ENCODE data around the gene SECISBP2L.

Gene SECISBP2L

DNA sequence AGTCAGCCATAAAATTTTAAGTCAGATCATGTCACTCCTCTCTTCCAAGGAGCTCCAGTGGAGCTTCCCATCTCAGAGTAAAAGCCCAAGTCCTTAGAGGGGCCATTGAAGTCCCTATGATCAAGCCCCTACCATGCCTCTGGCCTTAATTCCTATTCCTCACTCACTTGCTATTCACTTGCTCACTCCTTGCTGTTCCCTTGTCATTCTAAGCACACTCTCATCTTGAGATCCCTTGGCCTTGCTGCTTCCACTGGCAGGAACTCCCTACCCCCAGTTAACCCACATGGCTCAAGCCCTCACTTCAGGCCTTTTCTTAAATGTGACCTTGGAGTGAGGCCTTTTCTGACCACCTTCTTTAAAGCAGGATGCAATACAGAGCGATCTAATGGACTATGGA, 12.3 kb upstream of the SECISBP2L start:
- no peak for TF ChIP-seq CTCF (IDR thresholded peaks at IDR 0.05; ENCODE audit: extremely low read depth, insufficient read depth, missing control alignments)
- in situ Hi-C loops (cut with MboI; ENCODE audit: low pct_unique_long_range_greater_than_20kb, low sequenced_read_pairs, unreplicated experiment) = no loop called here
- DNase-seq (ENCODE audit: low spot score) = no peak

DNA sequence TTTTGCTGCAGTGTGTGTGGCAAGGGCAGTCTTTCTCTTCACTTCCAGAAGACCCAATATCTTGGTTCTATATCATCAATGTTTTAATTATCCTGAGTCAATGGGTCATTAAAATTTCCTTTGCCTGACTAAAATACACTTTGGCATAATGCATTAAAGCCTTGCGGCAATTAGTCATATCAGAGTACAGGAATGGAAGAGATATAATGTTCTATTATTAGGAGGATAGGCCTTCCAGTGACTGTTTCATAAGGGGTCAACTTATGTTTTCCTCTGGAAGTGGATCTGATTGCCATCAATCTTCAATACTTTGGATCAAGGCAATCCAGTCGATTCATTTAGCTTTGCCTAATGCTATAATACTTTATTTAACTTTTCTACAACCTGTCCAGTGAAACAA, 9.4 kb upstream of the SECISBP2L start:
- in situ Hi-C loops (cut with MboI; ENCODE audit: low pct_unique_long_range_greater_than_20kb, low sequenced_read_pairs, unreplicated experiment) = no loop called here
- DNase-seq (ENCODE audit: low spot score) = no peak
- no peak for TF ChIP-seq CTCF (IDR thresholded peaks at IDR 0.05; ENCODE audit: extremely low read depth, insufficient read depth, missing control alignments)

- in situ Hi-C loops (cut with MboI; ENCODE audit: low pct_unique_long_range_greater_than_20kb, low sequenced_read_pairs, unreplicated experiment) = no loop called here
- no peak for TF ChIP-seq CTCF (IDR thresholded peaks at IDR 0.05; ENCODE audit: extremely low read depth, insufficient read depth, missing control alignments)
- no peak for DNase-seq (ENCODE audit: low spot score)
Observed at GRCh38 chr15:49052662-49053061, 6.4 kb upstream of the SECISBP2L start.

DNA sequence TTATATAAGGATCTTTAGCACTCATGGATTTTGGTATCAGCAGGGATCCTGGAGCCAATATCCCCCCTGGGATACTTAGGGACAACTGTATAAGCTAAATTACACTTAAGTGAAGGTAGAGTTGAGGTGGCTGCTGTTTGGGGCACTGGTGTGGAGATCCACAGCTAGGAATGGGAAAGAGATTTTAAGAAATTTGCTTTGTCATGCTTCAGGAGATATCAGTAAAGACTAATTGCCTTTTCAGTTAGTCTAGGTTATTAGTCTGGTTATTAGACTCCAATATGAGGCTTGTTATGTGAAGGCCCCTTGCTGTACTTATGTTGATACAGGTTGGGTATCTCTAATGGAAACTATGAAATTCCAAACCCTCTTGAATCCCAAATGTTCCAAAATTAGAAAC, 1.2 kb upstream of the SECISBP2L start:
- no peak for DNase-seq (ENCODE audit: low spot score)
- in situ Hi-C loops (cut with MboI; ENCODE audit: low pct_unique_long_range_greater_than_20kb, low sequenced_read_pairs, unreplicated experiment) = no loop called here
- TF ChIP-seq CTCF (IDR thresholded peaks at IDR 0.05; ENCODE audit: extremely low read depth, insufficient read depth, missing control alignments) = no peak

GRCh38 chr15:49045751-49046219, 461 bp downstream of the SECISBP2L start:
- TF ChIP-seq CTCF (IDR thresholded peaks at IDR 0.05; ENCODE audit: extremely low read depth, insufficient read depth, missing control alignments) = no peak
- in situ Hi-C loops (cut with MboI; ENCODE audit: low pct_unique_long_range_greater_than_20kb, low sequenced_read_pairs, unreplicated experiment) = no loop called here
- DNase-seq (ENCODE audit: low spot score) = peak; percentile 60

GRCh38 chr15:49044766-49045606, 1.3 kb downstream of the SECISBP2L start:
- TF ChIP-seq CTCF (IDR thresholded peaks at IDR 0.05; ENCODE audit: extremely low read depth, insufficient read depth, missing control alignments) = no peak
- DNase-seq (ENCODE audit: low spot score) = peak; percentile 14

More at GRCh38 chr15:49044766-49045606, 1.3 kb downstream of the SECISBP2L start:
- in situ Hi-C loops (cut with MboI; ENCODE audit: low pct_unique_long_range_greater_than_20kb, low sequenced_read_pairs, unreplicated experiment) = no loop called here
